Endothelial cell of umbilical vein (primary cell): ENCODE measurements around the gene KCNJ6. TPM values are rescaled to one million over a fixed set of nuclear protein-coding genes. Genes with fewer than 3 reads are reported as not detected.

ENCODE experiments used
- BruUV-seq: library from RNA; stranded (reverse); fragments of 400-500 nt; replicated peaks from 2 replicates; lab custom pipeline; 2021; lab: Mats Ljungman, UMichigan
- CTCF ChIA-PET: fragments of 300-600, 350-600 bp; sonication (Branson Sonifier 250); formaldehyde crosslinking; loops from one replicate; lab custom pipeline; 2021; ENCODE audit warnings: antibody characterized with exemption, inconsistent platforms; lab: Charles Lee
- POLR2A ChIA-PET: fragments of 300-600, 350-600 bp; sonication (Branson Sonifier 250); formaldehyde crosslinking; loops from one replicate; lab custom pipeline; 2021; ENCODE audit warnings: antibody characterized with exemption, inconsistent platforms; lab: Charles Lee
- DNase-seq: peaks from one replicate; pipeline ENCODE4 v3.0.0-alpha.2; 2011; ENCODE audit warnings: low read depth, low spot score
- FAIRE-seq: peaks from 2 replicates; lab custom pipeline; 2011; peaks lifted over from hg19 to GRCh38; lab: Jason Lieb, UNC
- H2AFZ ChIP-seq: 2 replicates; pipeline ENCODE4 v1.6.0; 2012; ENCODE audit warnings: low read depth, low read length, control low read depth, inconsistent platforms
- H3K27ac ChIP-seq: 2 replicates; pipeline ENCODE4 v1.5.1; 2011; ENCODE audit warnings: low read depth, mild to moderate bottlenecking, control low read depth, low read length, moderate library complexity; ENCODE audit not compliant: insufficient read depth
- H3K27me3 ChIP-seq, 2 experiments: 2 replicates each; pipeline versions ENCODE4 v1.6.0 to v1.6.1; 2011; ENCODE audit warnings: low read length in 2 of 2, mixed read lengths in 1 of 2; ENCODE audit not compliant: control insufficient read depth in 2 of 2, insufficient read depth in 2 of 2
- H3K36me3 ChIP-seq, 2 experiments: 2 replicates in 1 of 2; 3 replicates in 1 of 2; pipeline ENCODE4 v1.5.1; 2011; ENCODE audit warnings: low read length in 2 of 2, mild to moderate bottlenecking in 1 of 2, moderate library complexity in 1 of 2; ENCODE audit not compliant: control insufficient read depth in 2 of 2, insufficient read depth in 2 of 2; ENCODE audit errors: extremely low read depth in 1 of 2
- H3K4me1 ChIP-seq: 3 replicates; pipeline ENCODE4 v1.5.1; 2011; ENCODE audit warnings: mild to moderate bottlenecking, low read length; ENCODE audit not compliant: control insufficient read depth, insufficient read depth; ENCODE audit errors: extremely low read depth
- H3K4me2 ChIP-seq: 2 replicates; pipeline ENCODE4 v1.6.1; 2011; ENCODE audit warnings: low read length, control low read depth, mixed read lengths; ENCODE audit not compliant: insufficient read depth
- H3K4me3 ChIP-seq, 3 experiments: fragments of 200-600 bp in 1 of 3; sonication (generic), shearing (Covaris generic) in 1 of 3; replicated peaks in 1 of 3; 2 replicates each; pipeline ENCODE4 v1.5.1; 2011 to 2016; ENCODE audit warnings: control low read depth in 3 of 3, low read length in 3 of 3, mild to moderate bottlenecking in 2 of 3, inconsistent platforms in 1 of 3, low read depth in 1 of 3, moderate library complexity in 1 of 3; ENCODE audit not compliant: insufficient read depth in 1 of 3
- H3K79me2 ChIP-seq: 2 replicates; pipeline ENCODE4 v1.6.0; 2012; ENCODE audit warnings: low read length, inconsistent platforms; ENCODE audit not compliant: control insufficient read depth, insufficient read depth
- H3K9ac ChIP-seq: replicated peaks from 2 replicates; pipeline ENCODE3; 2011; ENCODE audit warnings: low read length, control low read depth; ENCODE audit not compliant: insufficient read depth; ENCODE audit errors: extremely low read depth
- H3K9me1 ChIP-seq: replicated peaks from 3 replicates; pipeline ENCODE4 v1.6.0; 2011; ENCODE audit warnings: mild to moderate bottlenecking, low read length; ENCODE audit not compliant: control insufficient read depth, insufficient read depth; ENCODE audit errors: extremely low read depth
- H3K9me3 ChIP-seq: replicated peaks from 2 replicates; pipeline ENCODE4 v1.5.1; 2012; ENCODE audit warnings: low read length, inconsistent platforms; ENCODE audit not compliant: control insufficient read depth, insufficient read depth
- H4K20me1 ChIP-seq: replicated peaks from 2 replicates; pipeline ENCODE3; 2011; ENCODE audit warnings: mild to moderate bottlenecking, low read length; ENCODE audit not compliant: control insufficient read depth, insufficient read depth; ENCODE audit errors: extremely low read depth
- EZH2 ChIP-seq: IDR thresholded peaks from 2 replicates; pipeline ENCODE4 v1.6.1; 2012; ENCODE audit warnings: borderline replicate concordance, low read depth, mild to moderate bottlenecking, moderate library complexity, low read length, inconsistent platforms; ENCODE audit not compliant: severe bottlenecking
- FOS ChIP-seq: IDR thresholded peaks from 2 replicates; pipeline ENCODE4 v1.6.1; 2011; ENCODE audit warnings: mild to moderate bottlenecking, low read length, moderate library complexity, borderline replicate concordance; ENCODE audit not compliant: insufficient read depth
- GATA2 ChIP-seq: IDR thresholded peaks from 2 replicates; pipeline ENCODE4 v1.7.0; 2011; ENCODE audit warnings: low read depth, mild to moderate bottlenecking, moderate library complexity, mixed read lengths, low read length; ENCODE audit not compliant: insufficient read length, insufficient read depth
- JUN ChIP-seq: IDR thresholded peaks from 2 replicates; pipeline ENCODE4 v1.6.1; 2011; ENCODE audit warnings: borderline replicate concordance, low read depth; ENCODE audit not compliant: insufficient read length, insufficient read depth
- MAX ChIP-seq: IDR thresholded peaks from 2 replicates; pipeline ENCODE4 v1.6.1; 2011; ENCODE audit not compliant: insufficient read depth, insufficient read length
- POLR2A ChIP-seq: IDR thresholded peaks from 2 replicates; pipeline ENCODE4 v1.6.1; 2012; ENCODE audit warnings: low read depth, mild to moderate bottlenecking, control low read depth, low read length
- POLR2AphosphoS5 ChIP-seq: IDR thresholded peaks from 2 replicates; pipeline ENCODE4 v1.6.1; 2012; ENCODE audit warnings: low read depth, mild to moderate bottlenecking, control low read depth, low read length, moderate library complexity; ENCODE audit not compliant: insufficient read depth
- dilution Hi-C: fragments of 300-500 bp; cut with MboI; formaldehyde crosslinking; loops from one replicate; pipeline ENCODE4 v1.15.0; 2019; ENCODE audit warnings: low sequenced_read_pairs; ENCODE audit not compliant: extremely low pct_ligation_motif_present
- intact Hi-C: fragments of 100-400 bp; cut with micrococcal nuclease; formaldehyde crosslinking; loops from one replicate; pipeline ENCODE4 v1.10.0; 2022
- polyA plus RNA-seq, 4 experiments: library from polyadenylated mRNA; depleted of rRNA in 3 of 4; stranded (reverse) in 3 of 4; unstranded in 1 of 4; fragments of >200 nt; gene quantifications; 2 replicates each; pipeline versions ENCODE4 v1.2.1 to v1.2.3, GENCODE V29; 2011 to 2012; ENCODE audit warnings: missing spikeins in 1 of 4
- total RNA-seq: library from RNA; stranded (reverse); gene quantifications from 2 replicates; pipeline ENCODE4 v1.2.3, GENCODE V29; 2021
- TF ChIP-seq, protein P1 (sequence below), 2 donors: IDR thresholded peaks; 1 replicate in 1 of 2; 2 replicates in 1 of 2; pipeline ENCODE4 v1.5.1; 2011; ENCODE audit warnings: low read length in 2 of 2, mild to moderate bottlenecking in 2 of 2, moderate library complexity in 2 of 2, control low read depth in 1 of 2, inconsistent platforms in 1 of 2, low read depth in 1 of 2; ENCODE audit not compliant: insufficient read depth in 1 of 2; ENCODE audit errors: extremely low read depth in 1 of 2

Gene KCNJ6
- total and polyA plus RNA-seq, 2 donors (not counting 3 experiments of a cell fraction or from before 2014, with no cell fraction given): not detected

- H3K36me3 ChIP-seq: no peaks in the 10 kb centered on the region
- DNase-seq (no peak), FAIRE-seq (no peak)
- H3K9ac ChIP-seq: no peak overlapping the region
- intact Hi-C loops (no loop called here), dilution Hi-C loops (no loop called here)
- ChIA-PET POLR2A (no interaction called here), CTCF (no interaction called here)
- H4K20me1 ChIP-seq: no peaks in the 10 kb centered on the region
- H2AFZ ChIP-seq: no peak overlapping the region
- H3K27me3 ChIP-seq: no peaks in the 10 kb centered on the region
- no peak overlapping the region for H3K27ac ChIP-seq
- H3K79me2 ChIP-seq: no peaks in the 10 kb centered on the region
- TF ChIP-seq JUN (no peak), MAX (no peak), GATA2 (no peak), FOS (no peak), EZH2 (no peak), POLR2AphosphoS5 (no peak), POLR2A (no peak)
- TF ChIP-seq, protein P1, sequence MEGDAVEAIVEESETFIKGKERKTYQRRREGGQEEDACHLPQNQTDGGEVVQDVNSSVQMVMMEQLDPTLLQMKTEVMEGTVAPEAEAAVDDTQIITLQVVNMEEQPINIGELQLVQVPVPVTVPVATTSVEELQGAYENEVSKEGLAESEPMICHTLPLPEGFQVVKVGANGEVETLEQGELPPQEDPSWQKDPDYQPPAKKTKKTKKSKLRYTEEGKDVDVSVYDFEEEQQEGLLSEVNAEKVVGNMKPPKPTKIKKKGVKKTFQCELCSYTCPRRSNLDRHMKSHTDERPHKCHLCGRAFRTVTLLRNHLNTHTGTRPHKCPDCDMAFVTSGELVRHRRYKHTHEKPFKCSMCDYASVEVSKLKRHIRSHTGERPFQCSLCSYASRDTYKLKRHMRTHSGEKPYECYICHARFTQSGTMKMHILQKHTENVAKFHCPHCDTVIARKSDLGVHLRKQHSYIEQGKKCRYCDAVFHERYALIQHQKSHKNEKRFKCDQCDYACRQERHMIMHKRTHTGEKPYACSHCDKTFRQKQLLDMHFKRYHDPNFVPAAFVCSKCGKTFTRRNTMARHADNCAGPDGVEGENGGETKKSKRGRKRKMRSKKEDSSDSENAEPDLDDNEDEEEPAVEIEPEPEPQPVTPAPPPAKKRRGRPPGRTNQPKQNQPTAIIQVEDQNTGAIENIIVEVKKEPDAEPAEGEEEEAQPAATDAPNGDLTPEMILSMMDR (IDR thresholded peaks at IDR 0.05; ENCODE audit: extremely low read depth in 1 of 2, insufficient read depth in 1 of 2, low read depth in 1 of 2, low read length in 2 of 2): no peak
- no peaks in the 10 kb centered on the region for H3K9me1 ChIP-seq
- no peak overlapping the region for H3K4me2 ChIP-seq
- BruUV-seq: no TSS peak
- H3K9me3 ChIP-seq: no peaks in the 10 kb centered on the region
- no peak overlapping the region for H3K4me3 ChIP-seq
- peaks cover 11% of the 10 kb centered on the region for H3K4me1 ChIP-seq
Observed at GRCh38 chr21:37619464-37619974, 296.7 kb downstream of the KCNJ6 start.
